NCI-H774 (cell line): ENCODE measurements around the gene BPIFB3.
"Not testable (repeated sequence)": the region's sequence is repeated elsewhere in the genome, so short reads cannot be mapped to it uniquely, and the experiment has no call there.

ENCODE experiments used
- DNase-seq: peaks from one replicate; lab custom pipeline; 2025; lab: John Stamatoyannopoulos, UW

BPIFB3 gene

GRCh38 chr20:33120934-33121333, 67.2 kb downstream of the BPIFB3 start:
- DNase-seq: no peak

GRCh38 chr20:33122297-33122696, 68.6 kb downstream of the BPIFB3 start:
- DNase-seq: not testable (repeated sequence)
